Vagina (tissue), 2 donors: ENCODE results near the gene SLC25A15.

Experiments used
- CTCF ChIP-seq, 3 experiments: fragments of 450-650 bp in 2 of 3; fragments of 200-600 bp in 1 of 3; sonication (generic) in 1 of 3; IDR thresholded peaks; one replicate each; pipeline ENCODE4 v1.5.1; 2017 to 2019; ENCODE audit warnings: antibody characterized with exemption in 3 of 3, mild to moderate bottlenecking in 2 of 3, moderate library complexity in 2 of 3
- POLR2A ChIP-seq, 2 donors: fragments of 450-650 bp; IDR thresholded peaks; one replicate each; pipeline ENCODE4 v1.6.1; 2017; ENCODE audit warnings: antibody characterized with exemption in 2 of 2, mild to moderate bottlenecking in 2 of 2, moderate library complexity in 2 of 2
- POLR2AphosphoS5 ChIP-seq, 2 donors: sonication (generic); formaldehyde crosslinking; IDR thresholded peaks; one replicate each; pipeline ENCODE4 v1.9.0; 2017; ENCODE audit warnings: antibody characterized with exemption in 2 of 2, mild to moderate bottlenecking in 2 of 2, low read depth in 1 of 2; ENCODE audit not compliant: insufficient read depth in 1 of 2

DNA sequence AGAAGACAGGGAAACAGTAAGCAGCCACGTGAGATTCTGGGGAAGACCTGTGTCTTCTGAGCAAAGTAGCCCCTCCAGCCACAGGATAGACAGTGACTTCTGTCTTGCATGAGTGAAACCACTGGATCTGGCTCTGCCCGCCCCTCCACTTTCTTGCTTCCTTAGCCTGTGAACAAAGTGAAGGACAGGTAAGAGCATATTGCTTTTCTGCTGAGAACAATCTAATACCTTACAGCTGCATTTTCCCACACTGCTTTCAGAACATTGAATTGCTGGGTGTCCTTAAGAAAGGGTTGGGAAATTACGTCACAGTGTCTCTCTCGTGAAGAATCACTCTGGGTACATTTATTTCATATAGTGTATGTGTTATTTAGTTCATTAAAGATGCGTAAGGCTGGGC lies 11.1 kb downstream of the SLC25A15 start:
- TF ChIP-seq CTCF (IDR thresholded peaks at IDR 0.05) (no peak), POLR2AphosphoS5 (IDR thresholded peaks at IDR 0.05; ENCODE audit: insufficient read depth in 1 of 2, low read depth in 1 of 2) (no peak), POLR2A (IDR thresholded peaks at IDR 0.05) (no peak)
